Prostate gland (tissue), 2 donors: ENCODE results near the gene NEIL1. TPM values are rescaled to one million over a fixed set of nuclear protein-coding genes. Genes with fewer than 3 reads are reported as not detected.
"Not testable (repeated sequence)": the region's sequence is repeated elsewhere in the genome, so short reads cannot be mapped to it uniquely, and the experiment has no call there.

Experiments used
- DNase-seq: peaks from one replicate; pipeline ENCODE4 v3.0.0-alpha.2; 2019; ENCODE audit warnings: low spot score
- H3K27ac ChIP-seq, 2 donors: fragments of 200-600 bp; sonication (generic); 2 replicates each; pipeline ENCODE4 v1.5.1; 2017 to 2019
- H3K27me3 ChIP-seq: fragments of 200-600 bp; sonication (generic); replicated peaks from 2 replicates; pipeline ENCODE4 v1.5.1; 2019; ENCODE audit not compliant: insufficient read depth
- H3K36me3 ChIP-seq, 2 donors: fragments of 200-600 bp; sonication (generic); 1 replicate in 1 of 2; 2 replicates in 1 of 2; pipeline versions ENCODE4 v1.5.1 to v1.8.1; 2017 to 2019
- H3K4me1 ChIP-seq: fragments of 200-600 bp; sonication (generic); replicated peaks from 2 replicates; pipeline ENCODE4 v1.5.1; 2019
- H3K4me3 ChIP-seq, 2 donors: fragments of 200-600 bp; sonication (generic); 2 replicates each; pipeline ENCODE4 v1.5.1; 2017 to 2019
- H3K9me3 ChIP-seq: fragments of 200-600 bp; sonication (generic); 2 replicates; pipeline ENCODE4 v1.5.1; 2017
- CTCF ChIP-seq, 4 experiments: fragments of 200-600 bp in 2 of 4; fragments of 450-650 bp in 2 of 4; sonication (generic) in 2 of 4; IDR thresholded peaks; 1 replicate in 3 of 4; 2 replicates in 1 of 4; pipeline ENCODE4 v1.5.1; 2016 to 2019; ENCODE audit warnings: antibody characterized with exemption in 4 of 4, mild to moderate bottlenecking in 2 of 4, moderate library complexity in 2 of 4
- POLR2A ChIP-seq: fragments of 450-650 bp; IDR thresholded peaks from one replicate; pipeline ENCODE4 v1.6.1; 2016; ENCODE audit warnings: antibody characterized with exemption, mild to moderate bottlenecking
- POLR2AphosphoS5 ChIP-seq: sonication (generic); formaldehyde crosslinking; IDR thresholded peaks from one replicate; pipeline ENCODE4 v1.6.1; 2017; ENCODE audit warnings: antibody characterized with exemption
- WGBS: methylation state at CpG from one replicate; pipeline ENCODE4 v1.1.5; 2018; 5-methylcytosine and 5-hydroxymethylcytosine counted together
- intact Hi-C: fragments of 100-400 bp; cut with DNase I; formaldehyde crosslinking; loops from one replicate; pipeline ENCODE4 v1.14.2; 2022
- total RNA-seq, 2 donors: library from RNA; depleted of rRNA; stranded (reverse); fragments of >200 nt; gene quantifications; one replicate each; pipeline ENCODE4 v1.1.0, GENCODE V29; 2016

The NEIL1 gene
- total RNA-seq, 2 donors from 2014 or later = 46.0 to 79.5 TPM

GRCh38 chr15:75327491-75327890 is 19.3 kb upstream of the NEIL1 start:
- Histone ChIP-seq H3K36me3 (no peaks in the 10 kb centered on the region), H3K27ac (no peak overlapping the region), H3K4me3 (no peak overlapping the region), H3K9me3 (no peaks in the 10 kb centered on the region), H3K27me3 (no peaks in the 10 kb centered on the region), H3K4me1 (no peaks in the 10 kb centered on the region)
- TF ChIP-seq CTCF (IDR thresholded peaks at IDR 0.05) (no peak), POLR2A (no peak), POLR2AphosphoS5 (no peak)
- intact Hi-C loops = no loop called here
- 94% methylated on average over 3 of the region's 3 CpGs for WGBS
- DNase-seq = no peak

DNA sequence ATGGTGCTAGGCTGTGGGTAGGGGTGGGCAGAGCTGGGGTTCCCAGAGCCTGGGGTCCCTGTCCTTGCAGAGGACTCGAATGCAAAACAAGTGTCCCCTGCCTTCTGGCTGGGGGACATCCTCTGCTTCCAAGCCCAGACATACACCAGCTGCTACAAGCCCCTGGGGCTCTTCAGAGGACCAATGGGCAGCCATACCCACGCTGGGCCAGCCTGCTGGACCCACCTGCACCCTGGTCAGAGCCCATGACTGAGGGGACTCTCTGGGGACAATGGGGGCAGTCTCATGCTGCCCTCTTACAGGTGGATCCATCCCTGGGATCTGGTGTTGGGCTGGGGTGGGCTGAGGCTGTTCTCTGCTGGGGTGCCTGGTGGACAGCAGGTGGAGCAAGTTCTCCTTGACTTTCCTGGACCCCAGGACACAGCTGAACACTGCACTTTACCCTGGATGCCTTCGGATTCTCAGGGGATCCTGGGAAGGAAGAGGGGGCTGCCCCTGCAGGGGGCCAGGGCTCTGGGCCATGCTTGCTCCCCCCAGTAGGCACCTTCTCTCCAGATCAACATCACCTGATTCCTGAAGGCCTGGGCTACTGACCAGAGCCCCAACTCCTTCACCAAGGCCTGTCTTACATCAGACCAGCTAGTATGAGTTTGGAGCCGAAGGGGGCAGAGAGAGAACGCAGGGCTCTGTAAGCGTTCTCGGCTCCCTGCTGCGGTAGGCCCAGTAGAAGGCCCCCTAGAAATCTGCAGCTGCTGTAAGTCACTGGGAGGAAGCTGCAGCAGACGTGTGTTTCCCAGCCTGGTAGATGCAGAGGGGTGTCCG is 18.1 kb upstream of the NEIL1 start:
- Histone ChIP-seq H3K9me3 (no peaks in the 10 kb centered on the region), H3K27ac (no peak overlapping the region), H3K4me3 (no peak overlapping the region), H3K4me1 (no peaks in the 10 kb centered on the region), H3K36me3 (no peaks in the 10 kb centered on the region), H3K27me3 (no peaks in the 10 kb centered on the region)
- 79% methylated on average over 9 of the region's 10 CpGs for WGBS
- TF ChIP-seq CTCF (IDR thresholded peaks at IDR 0.05) = no peak
- TF ChIP-seq POLR2AphosphoS5 = no peak
- no peak for DNase-seq
- intact Hi-C loops = no loop called here

GRCh38 chr15:75329571-75329970 is 17.3 kb upstream of the NEIL1 start:
- DNase-seq = no peak
- no peaks in the 10 kb centered on the region for H3K36me3 ChIP-seq
- H3K27me3 ChIP-seq = no peaks in the 10 kb centered on the region
- no peaks in the 10 kb centered on the region for H3K9me3 ChIP-seq
- 90% methylated on average over 2 of the region's 2 CpGs for WGBS
- no peak overlapping the region for H3K27ac ChIP-seq
- no peaks in the 10 kb centered on the region for H3K4me1 ChIP-seq
- no peak overlapping the region for H3K4me3 ChIP-seq
- TF ChIP-seq POLR2A = no peak
- TF ChIP-seq CTCF (IDR thresholded peaks at IDR 0.05) = no peak
- TF ChIP-seq POLR2AphosphoS5 = no peak
- intact Hi-C loops = no loop called here

GRCh38 chr15:75332093-75332492 is 14.7 kb upstream of the NEIL1 start:
- WGBS = 65% methylated on average over 7 of the region's 7 CpGs
- not testable (repeated sequence) for H3K36me3 ChIP-seq, DNase-seq

GRCh38 chr15:75333654-75334419 is 13.0 kb upstream of the NEIL1 start:
- H3K27ac ChIP-seq, H3K4me1 ChIP-seq, H3K27me3 ChIP-seq, DNase-seq, H3K9me3 ChIP-seq, intact Hi-C loops, H3K4me3 ChIP-seq, H3K36me3 ChIP-seq: not testable (repeated sequence)
- WGBS = 92% methylated on average over 15 of the region's 15 CpGs

More at GRCh38 chr15:75332093-75332492, 14.7 kb upstream of the NEIL1 start:
- intact Hi-C loops, H3K9me3 ChIP-seq, H3K27ac ChIP-seq, H3K4me1 ChIP-seq, H3K27me3 ChIP-seq, H3K4me3 ChIP-seq: not testable (repeated sequence)
